ENCODE data around the gene ANTXR1.

DNA sequence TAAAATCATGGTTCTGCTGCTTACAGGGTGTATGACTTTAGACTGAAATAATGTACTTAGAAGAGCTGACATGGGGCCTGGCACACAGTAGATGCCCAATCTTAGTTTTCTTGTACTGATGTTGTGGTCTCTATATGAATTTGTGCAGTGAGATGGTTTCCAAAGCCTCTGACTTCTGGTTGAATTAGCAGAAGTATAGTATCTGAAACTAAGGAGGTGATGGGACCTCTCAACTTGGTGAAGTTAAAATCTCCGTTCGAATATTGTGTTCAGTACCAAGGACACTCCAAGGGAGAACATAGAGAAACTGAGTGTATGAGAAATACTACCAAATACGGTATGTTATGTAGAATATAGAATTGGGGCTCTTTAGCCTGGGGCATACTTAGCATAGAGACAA lies 120.9 kb downstream of the ANTXR1 start:
- TF ChIP-seq POLR2AphosphoS5 (IDR thresholded peaks at IDR 0.05; ENCODE audit: low read depth, low read length) (no peak), SPI1 (IDR thresholded peaks at IDR 0.05; ENCODE audit: low read depth, low read length) (no peak), POLR2A (IDR thresholded peaks at IDR 0.05; ENCODE audit: low read depth, low read length) (no peak), TAF1 (IDR thresholded peaks at IDR 0.05; ENCODE audit: low read depth, low read length) (no peak)
